Vagina (tissue), 2 donors: ENCODE data around the gene MROH9. TPM values are rescaled to one million over a fixed set of nuclear protein-coding genes. Genes with fewer than 3 reads are reported as not detected.

Experiments
- DNase-seq, 2 donors: peaks; one replicate each; pipeline ENCODE4 v3.0.0-alpha.2; 2017; ENCODE audit errors: extremely low spot score in 2 of 2
- H3K27ac ChIP-seq: fragments of 200-600 bp; sonication (generic); one replicate; pipeline ENCODE4 v1.5.1; 2019
- H3K27me3 ChIP-seq: fragments of 200-600 bp; sonication (generic); one replicate; pipeline ENCODE4 v1.5.1; 2019
- H3K36me3 ChIP-seq, 2 donors: fragments of 200-600 bp; sonication (generic); one replicate each; pipeline ENCODE4 v1.5.1; 2017 to 2019
- H3K4me1 ChIP-seq: fragments of 200-600 bp; sonication (generic); one replicate; pipeline ENCODE4 v1.5.1; 2019
- H3K4me3 ChIP-seq, 2 donors: fragments of 200-600 bp; sonication (generic); 1 replicate in 1 of 2; 2 replicates in 1 of 2; pipeline ENCODE4 v1.5.1; 2016 to 2019
- H3K9me3 ChIP-seq: fragments of 200-600 bp; sonication (generic); one replicate; pipeline ENCODE4 v1.5.1; 2019
- CTCF ChIP-seq, 3 experiments: fragments of 450-650 bp in 2 of 3; fragments of 200-600 bp in 1 of 3; sonication (generic) in 1 of 3; IDR thresholded peaks; one replicate each; pipeline ENCODE4 v1.5.1; 2017 to 2019; ENCODE audit warnings: antibody characterized with exemption in 3 of 3, mild to moderate bottlenecking in 2 of 3, moderate library complexity in 2 of 3
- POLR2A ChIP-seq, 2 donors: fragments of 450-650 bp; IDR thresholded peaks; one replicate each; pipeline ENCODE4 v1.6.1; 2017; ENCODE audit warnings: antibody characterized with exemption in 2 of 2, mild to moderate bottlenecking in 2 of 2, moderate library complexity in 2 of 2
- POLR2AphosphoS5 ChIP-seq, 2 donors: sonication (generic); formaldehyde crosslinking; IDR thresholded peaks; one replicate each; pipeline ENCODE4 v1.9.0; 2017; ENCODE audit warnings: antibody characterized with exemption in 2 of 2, mild to moderate bottlenecking in 2 of 2, low read depth in 1 of 2; ENCODE audit not compliant: insufficient read depth in 1 of 2
- intact Hi-C: fragments of 100-400 bp; cut with DNase I; formaldehyde crosslinking; loops from one replicate; pipeline ENCODE4 v1.15.1; 2023
- microRNA counts, 2 donors: library from miRNA; unstranded; fragments of <30 nt; microRNA quantifications; one replicate each; lab custom pipeline; 2016 to 2017
- microRNA-seq: library from miRNA; unstranded; fragments of <30 nt; microRNA quantifications from one replicate; pipeline ENCODE4, GENCODE V29; 2017; ENCODE audit warnings: borderline number of aligned reads, borderline replicate concordance
- small RNA-seq: library from RNA; depleted of rRNA; stranded (forward); fragments of <200 nt; gene quantifications from one replicate; pipeline ENCODE3, GENCODE V24; 2016
- total RNA-seq: library from RNA; depleted of rRNA; stranded (reverse); fragments of >200 nt; gene quantifications from one replicate; pipeline ENCODE4 v1.2.3, GENCODE V29; 2016

Gene MROH9
- total RNA-seq, 1 donor from 2014 or later: not detected

- intact Hi-C loops: no loop called here
- H3K27me3 ChIP-seq: no peaks in the 10 kb centered on the region
- no peak for DNase-seq
- H3K4me1 ChIP-seq: no peaks in the 10 kb centered on the region
- no peak overlapping the region for H3K27ac ChIP-seq
- TF ChIP-seq POLR2A (IDR thresholded peaks at IDR 0.05): no peak
- no peak for TF ChIP-seq CTCF (IDR thresholded peaks at IDR 0.05)
- no peak for TF ChIP-seq POLR2AphosphoS5 (IDR thresholded peaks at IDR 0.05; ENCODE audit: insufficient read depth in 1 of 2, low read depth in 1 of 2)
- H3K36me3 ChIP-seq: no peaks in the 10 kb centered on the region
- H3K9me3 ChIP-seq: no peaks in the 10 kb centered on the region
- H3K4me3 ChIP-seq: no peak overlapping the region
These were observed 174.6 kb downstream of the MROH9 start for GRCh38 chr1:171109966-171110365.

- TF ChIP-seq CTCF (IDR thresholded peaks at IDR 0.05) (no peak), POLR2A (IDR thresholded peaks at IDR 0.05) (no peak), POLR2AphosphoS5 (IDR thresholded peaks at IDR 0.05; ENCODE audit: insufficient read depth in 1 of 2, low read depth in 1 of 2) (no peak)
- no peaks in the 10 kb centered on the region for H3K4me1 ChIP-seq
- no peak overlapping the region for H3K27ac ChIP-seq
- no peak for DNase-seq
- intact Hi-C loops: no loop called here
- no peaks in the 10 kb centered on the region for H3K9me3 ChIP-seq
- H3K4me3 ChIP-seq: no peak overlapping the region
- no peaks in the 10 kb centered on the region for H3K36me3 ChIP-seq
- H3K27me3 ChIP-seq: no peaks in the 10 kb centered on the region
These were observed 175.4 kb downstream of the MROH9 start for GRCh38 chr1:171110621-171111326.

- Histone ChIP-seq H3K4me1 (no peaks in the 10 kb centered on the region), H3K9me3 (no peaks in the 10 kb centered on the region), H3K36me3 (no peaks in the 10 kb centered on the region), H3K27me3 (no peaks in the 10 kb centered on the region), H3K27ac (no peak overlapping the region), H3K4me3 (no peak overlapping the region)
- no peak for DNase-seq
- TF ChIP-seq CTCF (IDR thresholded peaks at IDR 0.05) (no peak), POLR2AphosphoS5 (IDR thresholded peaks at IDR 0.05; ENCODE audit: insufficient read depth in 1 of 2, low read depth in 1 of 2) (no peak), POLR2A (IDR thresholded peaks at IDR 0.05) (no peak)
- intact Hi-C loops: no loop called here
These were observed 176.8 kb downstream of the MROH9 start for GRCh38 chr1:171112119-171112518.

GRCh38 chr1:171113382-171113781, 178.0 kb downstream of the MROH9 start:
- no peaks in the 10 kb centered on the region for H3K9me3 ChIP-seq
- DNase-seq: no peak
- H3K36me3 ChIP-seq: no peaks in the 10 kb centered on the region
- no peak overlapping the region for H3K27ac ChIP-seq
- no peaks in the 10 kb centered on the region for H3K4me1 ChIP-seq
- H3K27me3 ChIP-seq: no peaks in the 10 kb centered on the region
- intact Hi-C loops: no loop called here
- TF ChIP-seq CTCF (IDR thresholded peaks at IDR 0.05) (no peak), POLR2A (IDR thresholded peaks at IDR 0.05) (no peak), POLR2AphosphoS5 (IDR thresholded peaks at IDR 0.05; ENCODE audit: insufficient read depth in 1 of 2, low read depth in 1 of 2) (no peak)
- no peak overlapping the region for H3K4me3 ChIP-seq

MicroRNAs encoded within 50 kb of the gene (microRNA counts, 767-probe panel; counts per million panel counts)
- microRNA hsa-miR-1295a (lab: Ali Mortazavi, UCI): 238 to 261 counts per million in 2 donors

Small RNA genes lying within 50 kb of the gene (microRNA-seq; reads per million reads assigned to microRNA genes)
- gene MIR1295A (not detected), gene MIR1295B (not detected)

Small RNA genes lying within 50 kb of the gene (small RNA-seq; reads per million reads assigned to genes)
- not detected for gene MIR1295A

Other genes starting within 250 kb of the MROH9 start
- gene FMO3, start 155.4 kb downstream of the MROH9 start, total RNA-seq: 0.98 TPM
- 14.0 TPM for gene FMO2, start 249.8 kb downstream of the MROH9 start, total RNA-seq